Fibroblast of lung (primary cell): ENCODE data around the gene SPOCK3.

Source experiments
- CTCF ChIP-seq, 2 donors: IDR thresholded peaks in 1 of 2; conservative IDR thresholded peaks in 1 of 2; 1 replicate in 1 of 2; 2 replicates in 1 of 2; pipeline ENCODE4 v1.5.1; 2011 to 2012; ENCODE audit warnings: low read length in 2 of 2, control low read depth in 1 of 2, inconsistent platforms in 1 of 2, low read depth in 1 of 2, mild to moderate bottlenecking in 1 of 2
- EZH2 ChIP-seq: IDR thresholded peaks from 2 replicates; pipeline ENCODE4 v1.5.1; 2012; ENCODE audit warnings: low read length, control low read depth, mild to moderate bottlenecking; ENCODE audit errors: missing control alignments

GRCh38 chr4:167248271-167248670 lies 14.0 kb upstream of the SPOCK3 start:
- TF ChIP-seq CTCF (conservative IDR thresholded peaks at IDR 0.05 in 1 of 2, IDR thresholded peaks at IDR 0.05 in 1 of 2; ENCODE audit: low read depth in 1 of 2, low read length in 2 of 2) (no peak), EZH2 (no peak)
